Liver (tissue), 3 donors: ENCODE data around the gene LINC01488.

Experiments used
- CTCF ChIP-seq: fragments of 150-350 bp; IDR thresholded peaks from 2 replicates; pipeline ENCODE4 v1.5.1; 2017; ENCODE audit warnings: improper control_type of control experiment, low read depth, low read length; ENCODE audit not compliant: missing input control
- EGR1 ChIP-seq, 2 donors: IDR thresholded peaks; 2 replicates each; pipeline ENCODE4 v1.6.1; 2016 to 2018; ENCODE audit warnings: antibody characterized with exemption in 2 of 2, low read depth in 2 of 2
- FOXA1 ChIP-seq: IDR thresholded peaks from 2 replicates; pipeline ENCODE4 v1.6.1; 2016; ENCODE audit warnings: antibody characterized with exemption
- GABPA ChIP-seq, 2 donors: IDR thresholded peaks in 1 of 2; conservative IDR thresholded peaks in 1 of 2; 2 replicates each; pipeline ENCODE4 v1.6.1; 2016; ENCODE audit warnings: antibody characterized with exemption in 2 of 2, mild to moderate bottlenecking in 1 of 2, moderate library complexity in 1 of 2
- JUND ChIP-seq, 2 donors: IDR thresholded peaks; 2 replicates each; pipeline ENCODE4 v1.6.1; 2016; ENCODE audit warnings: antibody characterized with exemption in 2 of 2
- RAD21 ChIP-seq, 2 donors: IDR thresholded peaks; 2 replicates each; pipeline ENCODE4 v1.6.1; 2016; ENCODE audit warnings: antibody characterized with exemption in 2 of 2, mild to moderate bottlenecking in 2 of 2
- REST ChIP-seq: IDR thresholded peaks from 2 replicates; pipeline ENCODE4 v1.6.1; 2016; ENCODE audit warnings: antibody characterized with exemption, mild to moderate bottlenecking
- RXRA ChIP-seq, 2 donors: IDR thresholded peaks; 2 replicates each; pipeline ENCODE4 v1.6.1; 2017 to 2018; ENCODE audit warnings: antibody characterized with exemption in 2 of 2, mild to moderate bottlenecking in 1 of 2
- SP1 ChIP-seq: IDR thresholded peaks from 2 replicates; pipeline ENCODE4 v1.6.1; 2018; ENCODE audit warnings: antibody characterized with exemption, mild to moderate bottlenecking
- TAF1 ChIP-seq: conservative IDR thresholded peaks from 2 replicates; pipeline ENCODE4 v1.6.1; 2016; ENCODE audit warnings: antibody characterized with exemption, mild to moderate bottlenecking
- YY1 ChIP-seq: IDR thresholded peaks from 2 replicates; pipeline ENCODE4 v1.6.1; 2016; ENCODE audit warnings: antibody characterized with exemption, mild to moderate bottlenecking
- ZBTB33 ChIP-seq: IDR thresholded peaks from 2 replicates; pipeline ENCODE4 v1.6.1; 2016; ENCODE audit warnings: antibody characterized with exemption
- donor health status: healthy.
- donor health status: healthy.

DNA sequence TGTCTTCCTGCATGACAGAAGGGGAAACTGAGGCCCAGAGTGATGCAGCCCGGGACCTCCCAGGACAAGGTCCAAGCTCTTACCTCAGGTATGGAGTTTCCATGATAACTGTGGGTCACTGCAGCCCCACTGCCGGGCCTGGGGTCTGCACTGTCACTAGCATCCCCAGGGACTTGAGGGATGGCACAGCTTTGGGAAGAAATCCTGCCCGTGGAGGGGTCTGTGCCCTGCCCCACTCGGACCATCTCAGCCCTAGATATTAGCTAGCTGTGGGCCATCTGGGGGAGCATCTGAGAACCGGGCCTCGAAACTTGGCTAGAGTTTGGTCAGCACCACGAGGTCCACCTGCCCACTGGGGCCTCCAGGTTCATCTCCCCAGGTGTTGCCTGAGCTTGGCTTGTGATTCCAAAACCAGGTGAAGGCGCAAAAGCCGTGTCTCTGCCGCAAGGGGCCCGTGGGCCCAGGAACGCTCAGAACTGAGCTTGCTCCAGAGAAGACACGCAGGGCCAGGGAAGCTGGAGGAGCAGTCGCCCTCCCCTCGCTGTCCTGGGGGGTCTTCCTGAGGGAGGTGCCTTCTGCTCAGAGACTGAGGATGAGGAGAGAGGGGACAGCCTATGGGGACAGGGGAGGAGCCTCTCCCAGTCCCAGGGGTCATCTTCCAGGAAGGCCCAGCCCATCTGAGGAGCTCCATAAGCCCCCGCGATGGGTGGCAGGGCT lies 4.8 kb downstream of the LINC01488 start:
- TF ChIP-seq CTCF (no peak), ZBTB33 (no peak), GABPA (IDR thresholded peaks at IDR 0.05 in 1 of 2, conservative IDR thresholded peaks at IDR 0.05 in 1 of 2) (no peak), SP1 (no peak), RAD21 (IDR thresholded peaks at IDR 0.05) (no peak), TAF1 (no peak), EGR1 (IDR thresholded peaks at IDR 0.05; ENCODE audit: low read depth in 2 of 2) (no peak), REST (no peak), JUND (IDR thresholded peaks at IDR 0.05) (no peak), RXRA (IDR thresholded peaks at IDR 0.05) (no peak), YY1 (no peak), FOXA1 (no peak)
